Uterus (tissue), 4 donors: ENCODE results near the gene ATG5. TPM values are rescaled to one million over a fixed set of nuclear protein-coding genes. Genes with fewer than 3 reads are reported as not detected.
"Not testable (repeated sequence)": the region's sequence is repeated elsewhere in the genome, so short reads cannot be mapped to it uniquely, and the experiment has no call there.

Source experiments
- DNase-seq, 2 donors: peaks; one replicate each; pipeline ENCODE4 v3.0.0-alpha.2; 2019 to 2020
- H3K27ac ChIP-seq, 2 donors: fragments of 200-600 bp; sonication (generic); 1 replicate in 1 of 2; 2 replicates in 1 of 2; pipeline ENCODE4 v1.5.1; 2016 to 2018
- H3K27me3 ChIP-seq, 2 donors: fragments of 200-600 bp; sonication (generic); one replicate each; pipeline ENCODE4 v1.5.1; 2018 to 2019; ENCODE audit warnings: control low read depth in 1 of 2
- H3K36me3 ChIP-seq, 2 donors: fragments of 200-600 bp; sonication (generic); one replicate each; pipeline ENCODE4 v1.5.1; 2019; ENCODE audit warnings: control low read depth in 1 of 2
- H3K4me1 ChIP-seq, 2 donors: fragments of 200-600 bp; sonication (generic); one replicate each; pipeline ENCODE4 v1.5.1; 2018 to 2019; ENCODE audit warnings: control low read depth in 1 of 2
- H3K4me3 ChIP-seq, 2 donors: fragments of 200-600 bp; sonication (generic); 1 replicate in 1 of 2; 2 replicates in 1 of 2; pipeline ENCODE4 v1.5.1; 2018 to 2019; ENCODE audit warnings: mild to moderate bottlenecking in 1 of 2
- H3K9me3 ChIP-seq, 2 donors: fragments of 200-600 bp; sonication (generic); one replicate each; pipeline ENCODE4 v1.5.1; 2019; ENCODE audit warnings: control low read depth in 1 of 2
- POLR2A ChIP-seq, 2 donors: fragments of 450-650 bp; IDR thresholded peaks; one replicate each; pipeline ENCODE4 v1.6.1; 2016; ENCODE audit warnings: antibody characterized with exemption in 2 of 2, mild to moderate bottlenecking in 1 of 2, moderate library complexity in 1 of 2
- intact Hi-C: fragments of 100-400 bp; cut with DNase I; formaldehyde crosslinking; loops from one replicate; pipeline ENCODE4 v1.15.1; 2023; ENCODE audit warnings: low total_unique reads
- total RNA-seq, 4 donors: library from RNA; depleted of rRNA in 3 of 4; stranded (reverse); fragments of >200 nt in 3 of 4; gene quantifications; one replicate each; pipeline versions ENCODE4 v1.1.0 to v1.2.4, GENCODE V29; 2014 to 2023
- TF ChIP-seq, protein P1 (sequence below), 4 experiments: fragments of 200-600 bp in 2 of 4; fragments of 450-650 bp in 2 of 4; sonication (generic) in 2 of 4; IDR thresholded peaks; one replicate each; pipeline ENCODE4 v1.5.1; 2016 to 2019; ENCODE audit warnings: antibody characterized with exemption in 4 of 4, mild to moderate bottlenecking in 2 of 4, moderate library complexity in 1 of 4
- donor health status: DM: yes; HTN: yes; CAD: no.

ATG5 gene
- total RNA-seq, 4 donors from 2014 or later: 40.0 to 87.9 (median 63.3) TPM

GRCh38 chr6:106273087-106273486, 52.5 kb downstream of the ATG5 start:
- Histone ChIP-seq H3K27ac (no peak overlapping the region), H3K9me3 (no peaks in the 10 kb centered on the region), H3K4me1 (no peaks in the 10 kb centered on the region), H3K4me3 (no peak overlapping the region), H3K27me3 (no peaks in the 10 kb centered on the region), H3K36me3 (no peaks in the 10 kb centered on the region)
- intact Hi-C loops: no loop called here
- DNase-seq: no peak
- TF ChIP-seq, protein P1, sequence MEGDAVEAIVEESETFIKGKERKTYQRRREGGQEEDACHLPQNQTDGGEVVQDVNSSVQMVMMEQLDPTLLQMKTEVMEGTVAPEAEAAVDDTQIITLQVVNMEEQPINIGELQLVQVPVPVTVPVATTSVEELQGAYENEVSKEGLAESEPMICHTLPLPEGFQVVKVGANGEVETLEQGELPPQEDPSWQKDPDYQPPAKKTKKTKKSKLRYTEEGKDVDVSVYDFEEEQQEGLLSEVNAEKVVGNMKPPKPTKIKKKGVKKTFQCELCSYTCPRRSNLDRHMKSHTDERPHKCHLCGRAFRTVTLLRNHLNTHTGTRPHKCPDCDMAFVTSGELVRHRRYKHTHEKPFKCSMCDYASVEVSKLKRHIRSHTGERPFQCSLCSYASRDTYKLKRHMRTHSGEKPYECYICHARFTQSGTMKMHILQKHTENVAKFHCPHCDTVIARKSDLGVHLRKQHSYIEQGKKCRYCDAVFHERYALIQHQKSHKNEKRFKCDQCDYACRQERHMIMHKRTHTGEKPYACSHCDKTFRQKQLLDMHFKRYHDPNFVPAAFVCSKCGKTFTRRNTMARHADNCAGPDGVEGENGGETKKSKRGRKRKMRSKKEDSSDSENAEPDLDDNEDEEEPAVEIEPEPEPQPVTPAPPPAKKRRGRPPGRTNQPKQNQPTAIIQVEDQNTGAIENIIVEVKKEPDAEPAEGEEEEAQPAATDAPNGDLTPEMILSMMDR (IDR thresholded peaks at IDR 0.05): no peak
- TF ChIP-seq POLR2A (IDR thresholded peaks at IDR 0.05): no peak

- Histone ChIP-seq H3K27ac (no peak overlapping the region), H3K36me3 (no peaks in the 10 kb centered on the region), H3K4me1 (no peaks in the 10 kb centered on the region), H3K4me3 (no peak overlapping the region), H3K9me3 (no peaks in the 10 kb centered on the region), H3K27me3 (no peaks in the 10 kb centered on the region)
- intact Hi-C loops: no loop called here
- no peak for TF ChIP-seq POLR2A (IDR thresholded peaks at IDR 0.05)
- TF ChIP-seq, protein P1 (IDR thresholded peaks at IDR 0.05): no peak
- no peak for DNase-seq
Measured at GRCh38 chr6:106272287-106272686, 53.3 kb downstream of the ATG5 start.

- Histone ChIP-seq H3K27ac (no peak overlapping the region), H3K27me3 (no peaks in the 10 kb centered on the region), H3K4me3 (no peak overlapping the region), H3K4me1 (no peaks in the 10 kb centered on the region), H3K9me3 (peaks cover 0 to under 1% of the 10 kb centered on the region in 2 donors), H3K36me3 (no peaks in the 10 kb centered on the region)
- intact Hi-C loops: no loop called here
- TF ChIP-seq POLR2A (IDR thresholded peaks at IDR 0.05): no peak
- TF ChIP-seq, protein P1 (IDR thresholded peaks at IDR 0.05): no peak
- no peak for DNase-seq
Measured at GRCh38 chr6:106270414-106270813, 55.1 kb downstream of the ATG5 start.

GRCh38 chr6:106269268-106269919, 56.2 kb downstream of the ATG5 start:
- intact Hi-C loops, H3K27me3 ChIP-seq, DNase-seq, H3K4me3 ChIP-seq, H3K9me3 ChIP-seq, H3K4me1 ChIP-seq, H3K36me3 ChIP-seq, H3K27ac ChIP-seq: not testable (repeated sequence)

DNA sequence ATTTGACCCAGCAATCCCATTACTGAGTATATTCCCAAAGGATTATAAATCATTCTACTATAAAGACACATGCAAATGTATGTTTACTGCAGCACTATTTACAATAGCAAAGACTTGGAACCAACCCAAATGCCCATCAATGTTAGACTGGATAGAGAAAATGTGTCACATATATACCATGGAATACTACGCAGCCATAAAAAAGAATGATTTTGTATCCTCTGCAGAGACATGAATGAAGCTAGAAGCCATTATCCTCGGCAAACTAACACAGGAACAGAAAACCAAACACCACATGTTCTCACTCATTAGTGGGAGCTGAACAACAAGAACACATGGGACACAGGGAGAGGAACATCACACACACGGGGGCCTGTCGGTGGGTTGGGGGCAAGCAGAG, 57.1 kb downstream of the ATG5 start:
- H3K27me3 ChIP-seq, H3K4me1 ChIP-seq, H3K27ac ChIP-seq, intact Hi-C loops, H3K9me3 ChIP-seq, H3K36me3 ChIP-seq, DNase-seq, H3K4me3 ChIP-seq: not testable (repeated sequence)

DNA sequence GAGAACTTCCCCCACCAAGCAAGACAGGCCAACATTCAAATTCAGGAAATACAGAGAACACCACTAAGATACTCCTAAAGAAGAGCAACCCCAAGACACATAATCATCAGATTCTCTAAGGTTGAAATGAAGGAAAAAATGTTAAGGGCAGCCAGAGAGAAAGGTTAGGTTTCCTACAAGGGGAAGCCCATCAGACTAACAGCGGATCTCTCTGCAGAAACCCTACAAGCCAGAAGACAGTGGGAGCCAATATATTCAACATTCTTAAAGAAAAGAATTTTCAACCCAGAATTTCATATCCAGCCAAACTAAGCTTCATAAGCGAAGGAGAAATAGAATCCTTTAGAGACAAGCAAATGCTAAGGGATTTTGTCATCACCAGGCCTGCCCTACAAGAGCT, 61.1 kb downstream of the ATG5 start:
- H3K4me1 ChIP-seq, DNase-seq, H3K27me3 ChIP-seq, H3K27ac ChIP-seq, H3K4me3 ChIP-seq, H3K36me3 ChIP-seq, intact Hi-C loops, H3K9me3 ChIP-seq: not testable (repeated sequence)

GRCh38 chr6:106259748-106260147, 65.8 kb downstream of the ATG5 start:
- intact Hi-C loops, H3K4me1 ChIP-seq, DNase-seq, H3K36me3 ChIP-seq, H3K9me3 ChIP-seq, H3K27ac ChIP-seq, H3K4me3 ChIP-seq, H3K27me3 ChIP-seq: not testable (repeated sequence)
